ENCODE measurements around the gene ZDHHC18.

The ZDHHC18 gene

GRCh38 chr1:26900001-26900814 lies 73.7 kb downstream of the ZDHHC18 start, which contains the start of gene GPATCH3 (continued):
- TF ChIP-seq ZBTB44 (tag by site-specific recombination; IDR thresholded peaks at IDR 0.05) (0 out of 2 replicates have a peak, but pooled peaks have one; percentile 40), ZNF600 (tag by site-specific recombination; IDR thresholded peaks at IDR 0.05) (peak; percentile 98), ZFP3 (tag by site-specific recombination; IDR thresholded peaks at IDR 0.05; ENCODE audit: low read depth) (no peak), ZNF2 (tag by site-specific recombination; IDR thresholded peaks at IDR 0.05) (peak; percentile 84), ZNF561 (tag by site-specific recombination; IDR thresholded peaks at IDR 0.05; ENCODE audit: borderline replicate concordance) (peak; percentile 50; the same call in 1 of the 2 replicates), ZNF366 (tag by site-specific recombination; conservative IDR thresholded peaks at IDR 0.05) (0 out of 2 replicates have a peak, but pooled peaks have one; percentile 16), ZNF146 (tag by site-specific recombination; IDR thresholded peaks at IDR 0.05) (0 out of 2 replicates have a peak, but pooled peaks have one; percentile 25), ZNF157 (tag by site-specific recombination; IDR thresholded peaks at IDR 0.05) (no peak), INSM2 (tag by site-specific recombination; IDR thresholded peaks at IDR 0.05) (peak; percentile 55; the same call in 1 of the 2 replicates), ZNF169 (tag by site-specific recombination; IDR thresholded peaks at IDR 0.05) (no peak), ZNF48 (tag by site-specific recombination; IDR thresholded peaks at IDR 0.05) (no peak), ZSCAN30 (tag by site-specific recombination; IDR thresholded peaks at IDR 0.05) (peak; percentile 57; the same call in 1 of the 2 replicates), PATZ1 (tag by site-specific recombination; IDR thresholded peaks at IDR 0.05) (0 out of 2 replicates have a peak, but pooled peaks have one; percentile 33), ZFHX2 (tag by site-specific recombination; conservative IDR thresholded peaks at IDR 0.05) (no peak; the same call in 1 of the 2 replicates), KLF10 (tag by site-specific recombination; IDR thresholded peaks at IDR 0.05) (peak; percentile 67), YY1 (tag by site-specific recombination; IDR thresholded peaks at IDR 0.05) (peak; percentile 99), ZNF777 (tag by site-specific recombination; IDR thresholded peaks at IDR 0.05; ENCODE audit: borderline replicate concordance) (no peak), ZNF521 (tag by site-specific recombination; IDR thresholded peaks at IDR 0.05) (no peak), ZNF311 (tag by site-specific recombination; IDR thresholded peaks at IDR 0.05; ENCODE audit: borderline replicate concordance) (no peak), GLIS2 (tag by site-specific recombination; IDR thresholded peaks at IDR 0.05) (0 out of 2 replicates have a peak, but pooled peaks have one; percentile 22), TSHZ1 (tag by site-specific recombination; IDR thresholded peaks at IDR 0.05; ENCODE audit: borderline replicate concordance) (0 out of 2 replicates have a peak, but pooled peaks have one; percentile 20), ZNF791 (tag by site-specific recombination; IDR thresholded peaks at IDR 0.05) (no peak), ZIC2 (tag by site-specific recombination; IDR thresholded peaks at IDR 0.05) (no peak), ZNF660 (tag by site-specific recombination; IDR thresholded peaks at IDR 0.05) (0 out of 2 replicates have a peak, but pooled peaks have one; percentile 38), IKZF3 (tag by site-specific recombination; IDR thresholded peaks at IDR 0.05) (peak; percentile 94), ZNF560 (tag by site-specific recombination; IDR thresholded peaks at IDR 0.05; ENCODE audit: borderline replicate concordance) (no peak), ZNF274 (IDR thresholded peaks at IDR 0.05; ENCODE audit: low read length) (no peak), ZNF274 (tag by site-specific recombination; IDR thresholded peaks at IDR 0.05; ENCODE audit: borderline replicate concordance) (no peak), ZNF16 (tag by site-specific recombination; IDR thresholded peaks at IDR 0.05; ENCODE audit: low read depth) (no peak)

Measured in HEK293 (cell line).